ENCODE results near the gene TTC27. TPM values are rescaled to one million over a fixed set of nuclear protein-coding genes. Genes with fewer than 3 reads are reported as not detected.

Gene TTC27
- polyA plus RNA-seq, 3 donors, result 4.0 to 4.8 (median 4.4) TPM

DNA sequence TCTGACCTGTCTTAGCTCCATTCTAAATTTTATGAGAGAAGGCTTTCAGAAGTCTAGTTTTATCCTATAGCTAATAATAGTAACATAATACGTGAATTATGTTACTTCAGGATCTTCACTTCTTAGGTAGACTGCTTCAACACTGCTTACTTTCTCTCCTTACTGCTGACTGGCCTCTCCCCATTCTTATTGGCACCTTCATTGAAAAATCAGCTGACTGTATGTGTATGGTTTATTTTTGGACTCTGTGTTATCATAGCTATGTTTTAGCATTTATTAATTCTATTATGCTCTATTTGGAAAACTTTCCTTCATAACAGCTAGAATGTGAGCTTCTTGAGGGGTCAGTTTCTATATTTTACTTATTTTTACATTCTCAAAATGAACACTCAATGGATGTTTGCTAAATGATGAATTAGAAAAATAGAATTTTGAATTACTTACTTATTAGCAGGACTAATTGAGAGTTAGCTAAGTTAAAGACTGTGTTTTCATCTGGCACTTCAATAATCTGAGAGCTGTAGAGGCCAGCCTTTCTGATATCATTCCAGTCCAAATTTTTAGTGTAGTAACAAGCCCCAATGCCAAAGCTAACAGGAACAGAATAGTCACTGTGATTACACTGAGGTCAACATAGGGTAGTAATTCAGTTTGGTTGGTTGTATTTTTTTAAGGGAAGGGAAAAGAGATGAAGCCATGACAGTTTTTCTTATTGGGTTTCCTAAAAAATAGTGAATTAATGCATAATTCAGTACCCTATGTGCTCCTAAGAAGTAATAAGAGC is 92.3 kb downstream of the TTC27 start:
- Histone ChIP-seq H3K27ac (ENCODE audit: low read depth in 1 of 2, low read length in 2 of 2) (no peak overlapping the region), H3K27me3 (ENCODE audit: control insufficient read depth in 2 of 2, insufficient read depth in 2 of 2, low read length in 2 of 2) (no peaks in the 10 kb centered on the region), H3K4me3 (replicated peaks in 1 of 3; ENCODE audit: low read depth in 2 of 3, low read length in 3 of 3) (no peak overlapping the region), H3K79me2 (ENCODE audit: insufficient read depth, low read length) (no peaks in the 10 kb centered on the region), H2AFZ (ENCODE audit: insufficient read depth, low read depth, low read length, poor library complexity, severe bottlenecking) (no peak overlapping the region), H3K9me3 (replicated peaks in 1 of 2; ENCODE audit: control insufficient read depth in 1 of 2, insufficient read depth in 1 of 2, low read length in 2 of 2) (no peaks in the 10 kb centered on the region), H3K4me2 (replicated peaks; ENCODE audit: extremely low read depth, low read length, poor library complexity, severe bottlenecking) (no peak overlapping the region), H3K9ac (ENCODE audit: insufficient read depth, low read length, poor library complexity, severe bottlenecking) (no peak overlapping the region), H4K20me1 (ENCODE audit: insufficient read depth, low read length) (no peaks in the 10 kb centered on the region), H3K4me1 (ENCODE audit: control insufficient read depth in 1 of 2, insufficient read depth in 2 of 2, low read length in 2 of 2) (no peaks in the 10 kb centered on the region), H3K36me3 (replicated peaks in 1 of 2; ENCODE audit: control insufficient read depth in 1 of 2, insufficient read depth in 2 of 2, low read length in 2 of 2) (peaks cover 3% of the 10 kb centered on the region in 2 donors)
- Mint-ChIP-seq H3K36me3 (peaks cover 25 to 28% of the 10 kb centered on the region in 2 donors), H3K4me1 (peaks cover 6% of the 10 kb centered on the region), H3K4me3 (no peak overlapping the region), H3K27me3 (ENCODE audit: low read depth in 3 of 3) (peaks cover 0 to 3% (median 0%) of the 10 kb centered on the region in 3 donors), H3K27ac (no peak overlapping the region), H3K9me3 (peaks cover 0 to 12% (median 3%) of the 10 kb centered on the region in 7 donors)
- DNase-seq, result no peak
- WGBS (ENCODE audit: insufficient coverage), result no CpG with 5 or more reads among the region's 1 CpG
- TF ChIP-seq, protein P1, sequence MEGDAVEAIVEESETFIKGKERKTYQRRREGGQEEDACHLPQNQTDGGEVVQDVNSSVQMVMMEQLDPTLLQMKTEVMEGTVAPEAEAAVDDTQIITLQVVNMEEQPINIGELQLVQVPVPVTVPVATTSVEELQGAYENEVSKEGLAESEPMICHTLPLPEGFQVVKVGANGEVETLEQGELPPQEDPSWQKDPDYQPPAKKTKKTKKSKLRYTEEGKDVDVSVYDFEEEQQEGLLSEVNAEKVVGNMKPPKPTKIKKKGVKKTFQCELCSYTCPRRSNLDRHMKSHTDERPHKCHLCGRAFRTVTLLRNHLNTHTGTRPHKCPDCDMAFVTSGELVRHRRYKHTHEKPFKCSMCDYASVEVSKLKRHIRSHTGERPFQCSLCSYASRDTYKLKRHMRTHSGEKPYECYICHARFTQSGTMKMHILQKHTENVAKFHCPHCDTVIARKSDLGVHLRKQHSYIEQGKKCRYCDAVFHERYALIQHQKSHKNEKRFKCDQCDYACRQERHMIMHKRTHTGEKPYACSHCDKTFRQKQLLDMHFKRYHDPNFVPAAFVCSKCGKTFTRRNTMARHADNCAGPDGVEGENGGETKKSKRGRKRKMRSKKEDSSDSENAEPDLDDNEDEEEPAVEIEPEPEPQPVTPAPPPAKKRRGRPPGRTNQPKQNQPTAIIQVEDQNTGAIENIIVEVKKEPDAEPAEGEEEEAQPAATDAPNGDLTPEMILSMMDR (IDR thresholded peaks at IDR 0.05), result no peak
- intact Hi-C loops (cut with micrococcal nuclease), result no loop called here

DNA sequence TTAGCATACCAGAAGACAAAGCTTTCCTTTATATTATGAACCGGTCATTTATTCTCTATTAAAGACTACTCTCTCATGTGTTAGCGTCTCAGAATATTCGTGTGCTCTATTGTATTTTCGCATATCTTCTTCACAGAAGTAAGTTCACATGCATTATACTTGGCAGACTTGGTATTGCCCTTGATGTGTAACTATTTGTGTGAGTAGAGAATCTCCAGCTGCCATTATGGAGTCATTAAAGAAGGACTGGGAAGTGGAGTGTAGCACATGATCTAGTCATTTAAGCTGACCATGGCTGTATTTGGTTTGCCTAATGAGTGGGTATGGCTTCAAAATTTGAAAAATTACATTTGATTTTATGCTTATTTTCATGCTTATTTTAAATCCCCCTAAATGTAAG is 92.9 kb downstream of the TTC27 start:
- Histone ChIP-seq H3K4me3 (replicated peaks in 1 of 3; ENCODE audit: low read depth in 2 of 3, low read length in 3 of 3) (no peak overlapping the region), H3K36me3 (replicated peaks in 1 of 2; ENCODE audit: control insufficient read depth in 1 of 2, insufficient read depth in 2 of 2, low read length in 2 of 2) (peaks cover 3% of the 10 kb centered on the region in 2 donors), H3K9ac (ENCODE audit: insufficient read depth, low read length, poor library complexity, severe bottlenecking) (no peak overlapping the region), H3K27me3 (ENCODE audit: control insufficient read depth in 2 of 2, insufficient read depth in 2 of 2, low read length in 2 of 2) (no peaks in the 10 kb centered on the region), H4K20me1 (ENCODE audit: insufficient read depth, low read length) (no peaks in the 10 kb centered on the region), H2AFZ (ENCODE audit: insufficient read depth, low read depth, low read length, poor library complexity, severe bottlenecking) (no peak overlapping the region), H3K27ac (ENCODE audit: low read depth in 1 of 2, low read length in 2 of 2) (no peak overlapping the region), H3K79me2 (ENCODE audit: insufficient read depth, low read length) (no peaks in the 10 kb centered on the region), H3K4me2 (replicated peaks; ENCODE audit: extremely low read depth, low read length, poor library complexity, severe bottlenecking) (no peak overlapping the region), H3K4me1 (ENCODE audit: control insufficient read depth in 1 of 2, insufficient read depth in 2 of 2, low read length in 2 of 2) (no peaks in the 10 kb centered on the region), H3K9me3 (replicated peaks in 1 of 2; ENCODE audit: control insufficient read depth in 1 of 2, insufficient read depth in 1 of 2, low read length in 2 of 2) (peaks cover 5% of the 10 kb centered on the region in 2 donors)
- no peak for DNase-seq
- peaks cover 31 to 34% of the 10 kb centered on the region in 2 donors for H3K36me3 Mint-ChIP-seq
- H3K9me3 Mint-ChIP-seq, result peaks cover 2 to 17% (median 7%) of the 10 kb centered on the region in 7 donors
- TF ChIP-seq, protein P1 (IDR thresholded peaks at IDR 0.05), result no peak
- no CpG with 5 or more reads among the region's 4 CpGs for WGBS (ENCODE audit: insufficient coverage)
- intact Hi-C loops (cut with micrococcal nuclease), result no loop called here
- H3K27me3 Mint-ChIP-seq (ENCODE audit: low read depth in 3 of 3), result peaks cover 0 to 3% (median 0%) of the 10 kb centered on the region in 3 donors
- peaks cover 6% of the 10 kb centered on the region for H3K4me1 Mint-ChIP-seq
- H3K27ac Mint-ChIP-seq, result no peak overlapping the region
- H3K4me3 Mint-ChIP-seq, result no peak overlapping the region
